SK-N-SH (cell line): Measurements from ENCODE around the gene S100A5. TPM values are rescaled to one million over a fixed set of nuclear protein-coding genes. Genes with fewer than 3 reads are reported as not detected.

Experiments used
- CTCF ChIA-PET: fragments of 300-600, 350-600 bp; formaldehyde crosslinking; extraction: SDS; loops from one replicate; lab custom pipeline; 2021; lab: Yijun Ruan, JAX
- POLR2A ChIA-PET: fragments of 350-600 bp; sonication (Branson Sonifier 250); formaldehyde crosslinking; extraction: SDS; loops from one replicate; lab custom pipeline; 2020; ENCODE audit warnings: antibody characterized with exemption, inconsistent platforms; lab: Yijun Ruan, JAX
- DNase-seq: peaks from one replicate; pipeline ENCODE4 v3.0.0; 2012
- H2AFZ ChIP-seq: fragments of 200-600 bp; sonication (generic); 2 replicates; pipeline ENCODE4 v1.8.1; 2016; ENCODE audit warnings: antibody characterized with exemption, mild to moderate bottlenecking, low read depth
- H3F3A ChIP-seq: fragments of 200-600 bp; sonication (generic); replicated peaks from 2 replicates; pipeline ENCODE3; 2016; ENCODE audit warnings: antibody characterized with exemption, mild to moderate bottlenecking; ENCODE audit not compliant: insufficient read depth
- H3K27ac ChIP-seq, 2 experiments: fragments of 200-500 bp in 1 of 2; fragments of 200-600 bp in 1 of 2; sonication (Bioruptor generic) in 1 of 2; sonication (generic), shearing (Covaris generic) in 1 of 2; 2 replicates each; pipeline versions ENCODE4 v1.5.1 to v1.6.1; 2014 to 2016; ENCODE audit warnings: low read depth in 2 of 2, inconsistent platforms in 1 of 2, low read length in 1 of 2, mild to moderate bottlenecking in 1 of 2, mixed read lengths in 1 of 2
- H3K27me3 ChIP-seq: fragments of 200-600 bp; sonication (generic), shearing (Covaris generic); 2 replicates; pipeline ENCODE4 v1.6.1; 2016; ENCODE audit warnings: mixed run types; ENCODE audit not compliant: insufficient read depth
- H3K36me3 ChIP-seq, 2 experiments: fragments of 200-500 bp in 1 of 2; fragments of 200-600 bp in 1 of 2; sonication (Bioruptor generic) in 1 of 2; sonication (generic) in 1 of 2; replicated peaks in 1 of 2; 2 replicates each; pipeline versions ENCODE3 to v1.5.1; 2014 to 2016; ENCODE audit warnings: low read length in 1 of 2, mild to moderate bottlenecking in 1 of 2; ENCODE audit not compliant: insufficient read depth in 2 of 2, control insufficient read depth in 1 of 2
- H3K4me1 ChIP-seq, 2 experiments: fragments of 200-500 bp in 1 of 2; fragments of 200-600 bp in 1 of 2; sonication (Bioruptor generic) in 1 of 2; sonication (generic), shearing (Covaris generic) in 1 of 2; 2 replicates each; pipeline versions ENCODE4 v1.5.1 to v1.6.1; 2014 to 2016; ENCODE audit warnings: low read depth in 1 of 2, low read length in 1 of 2, mixed run types in 1 of 2; ENCODE audit not compliant: insufficient read depth in 2 of 2, control insufficient read depth in 1 of 2
- H3K4me2 ChIP-seq: fragments of 200-600 bp; sonication (generic), shearing (Covaris generic); 2 replicates; pipeline ENCODE4 v1.6.1; 2017; ENCODE audit warnings: mixed run types
- H3K4me3 ChIP-seq, 2 experiments: fragments of 200-500 bp in 1 of 2; fragments of 200-600 bp in 1 of 2; sonication (Bioruptor generic) in 1 of 2; sonication (generic), shearing (Covaris generic) in 1 of 2; 2 replicates each; pipeline versions ENCODE4 v1.5.1 to v1.8.1; 2014 to 2016; ENCODE audit warnings: low read depth in 2 of 2, inconsistent platforms in 1 of 2, low read length in 1 of 2, mild to moderate bottlenecking in 1 of 2, mixed read lengths in 1 of 2, moderate library complexity in 1 of 2
- H3K79me2 ChIP-seq: fragments of 200-600 bp; sonication (generic); 2 replicates; pipeline ENCODE4 v1.8.1; 2017; ENCODE audit warnings: mild to moderate bottlenecking; ENCODE audit not compliant: insufficient read depth
- H3K9ac ChIP-seq: fragments of 200-600 bp; sonication (generic); 2 replicates; pipeline ENCODE4 v1.6.1; 2017; ENCODE audit warnings: mixed run types
- H3K9me2 ChIP-seq: fragments of 200-600 bp; sonication (generic); 2 replicates; pipeline ENCODE4 v1.6.1; 2017; ENCODE audit warnings: mixed run types
- H3K9me3 ChIP-seq: fragments of 200-600 bp; sonication (generic); 2 replicates; pipeline ENCODE4 v1.6.1; 2017; ENCODE audit warnings: mixed run types, mild to moderate bottlenecking, moderate library complexity
- H4K20me1 ChIP-seq: fragments of 200-600 bp; sonication (generic); 2 replicates; pipeline ENCODE4 v1.6.1; 2017; ENCODE audit warnings: mild to moderate bottlenecking, mixed run types; ENCODE audit not compliant: insufficient read depth
- CHD2 ChIP-seq: fragments of 150-350 bp; IDR thresholded peaks from 2 replicates; pipeline ENCODE4 v1.6.1; 2018; ENCODE audit warnings: low read length; ENCODE audit not compliant: partially characterized antibody
- EP300 ChIP-seq, 2 experiments: IDR thresholded peaks; 2 replicates each; pipeline versions ENCODE4 v1.4.0 to v1.6.1; 2012; ENCODE audit warnings: borderline replicate concordance in 1 of 2, low read depth in 1 of 2, low read length in 1 of 2
- GABPA ChIP-seq: IDR thresholded peaks from 2 replicates; pipeline ENCODE4 v1.4.0; 2012; ENCODE audit warnings: low read depth, mild to moderate bottlenecking
- NRF1 ChIP-seq: IDR thresholded peaks from 2 replicates; pipeline ENCODE4 v1.6.1; 2012; ENCODE audit warnings: low read depth, mild to moderate bottlenecking, low read length
- WGBS: methylation state at CpG from one replicate; pipeline ENCODE4 v1.1.6; 2017; ENCODE audit warnings: low lambda C conversion rate; 5-methylcytosine and 5-hydroxymethylcytosine counted together
- polyA plus RNA-seq, 3 experiments: library from polyadenylated mRNA; depleted of rRNA; stranded (reverse); fragments of >200 nt; gene quantifications; 2 replicates each; pipeline ENCODE4 v1.2.3, GENCODE V29; 2012
- TF ChIP-seq, protein P1 (sequence below): IDR thresholded peaks from 2 replicates; pipeline ENCODE4 v1.6.1; 2012; ENCODE audit warnings: mild to moderate bottlenecking, low read depth, low read length, moderate library complexity
- TF ChIP-seq, protein P2 (sequence below): IDR thresholded peaks from 2 replicates; pipeline ENCODE4 v1.4.0; 2012; ENCODE audit warnings: low read depth, borderline replicate concordance

Gene S100A5
- polyA plus RNA-seq, 1 of the 3 experiments (the other 2 are of a cell fraction) = 0.15 TPM

DNA sequence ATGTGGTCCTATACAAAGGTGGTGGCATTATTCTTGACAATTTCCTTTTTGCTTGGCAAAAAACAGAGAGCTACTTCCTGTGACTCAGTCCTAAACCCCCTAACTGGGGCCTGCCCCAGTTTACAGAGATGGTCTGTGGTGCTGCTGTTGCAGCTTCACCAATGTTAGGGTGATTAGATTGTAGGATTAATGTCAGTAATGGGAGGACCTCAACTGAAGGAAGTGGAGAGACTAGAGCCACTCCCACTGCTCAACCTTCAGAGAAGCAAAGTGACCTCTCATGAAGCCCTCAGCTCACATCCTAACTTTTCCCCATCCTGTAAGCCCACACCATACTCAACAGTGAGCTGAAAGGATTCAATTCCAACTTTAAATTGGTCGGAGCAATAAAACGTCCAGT, 8.6 kb downstream of the S100A5 start:
- TF ChIP-seq NRF1 = no peak
- 0 out of 2 replicates have a peak, but pooled peaks have one; percentile 12 for TF ChIP-seq GABPA
- TF ChIP-seq, protein P1, sequence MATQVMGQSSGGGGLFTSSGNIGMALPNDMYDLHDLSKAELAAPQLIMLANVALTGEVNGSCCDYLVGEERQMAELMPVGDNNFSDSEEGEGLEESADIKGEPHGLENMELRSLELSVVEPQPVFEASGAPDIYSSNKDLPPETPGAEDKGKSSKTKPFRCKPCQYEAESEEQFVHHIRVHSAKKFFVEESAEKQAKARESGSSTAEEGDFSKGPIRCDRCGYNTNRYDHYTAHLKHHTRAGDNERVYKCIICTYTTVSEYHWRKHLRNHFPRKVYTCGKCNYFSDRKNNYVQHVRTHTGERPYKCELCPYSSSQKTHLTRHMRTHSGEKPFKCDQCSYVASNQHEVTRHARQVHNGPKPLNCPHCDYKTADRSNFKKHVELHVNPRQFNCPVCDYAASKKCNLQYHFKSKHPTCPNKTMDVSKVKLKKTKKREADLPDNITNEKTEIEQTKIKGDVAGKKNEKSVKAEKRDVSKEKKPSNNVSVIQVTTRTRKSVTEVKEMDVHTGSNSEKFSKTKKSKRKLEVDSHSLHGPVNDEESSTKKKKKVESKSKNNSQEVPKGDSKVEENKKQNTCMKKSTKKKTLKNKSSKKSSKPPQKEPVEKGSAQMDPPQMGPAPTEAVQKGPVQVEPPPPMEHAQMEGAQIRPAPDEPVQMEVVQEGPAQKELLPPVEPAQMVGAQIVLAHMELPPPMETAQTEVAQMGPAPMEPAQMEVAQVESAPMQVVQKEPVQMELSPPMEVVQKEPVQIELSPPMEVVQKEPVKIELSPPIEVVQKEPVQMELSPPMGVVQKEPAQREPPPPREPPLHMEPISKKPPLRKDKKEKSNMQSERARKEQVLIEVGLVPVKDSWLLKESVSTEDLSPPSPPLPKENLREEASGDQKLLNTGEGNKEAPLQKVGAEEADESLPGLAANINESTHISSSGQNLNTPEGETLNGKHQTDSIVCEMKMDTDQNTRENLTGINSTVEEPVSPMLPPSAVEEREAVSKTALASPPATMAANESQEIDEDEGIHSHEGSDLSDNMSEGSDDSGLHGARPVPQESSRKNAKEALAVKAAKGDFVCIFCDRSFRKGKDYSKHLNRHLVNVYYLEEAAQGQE = no peak
- H3K9ac ChIP-seq = no peak overlapping the region
- WGBS = 97% methylated on average over 2 of the region's 2 CpGs

GRCh38 chr1:153531638-153532037, 9.1 kb downstream of the S100A5 start:
- Histone ChIP-seq H3K9me2 (no peaks in the 10 kb centered on the region), H2AFZ (no peak overlapping the region), H3K27ac (peak overlapping the region in 1 of 2 experiments; percentile 87; a peak in 2 of 4 replicates), H3K36me3 (peaks cover 4 to 17% of the 10 kb centered on the region in 2 experiments), H3K4me3 (no peak overlapping the region), H3K9me3 (no peaks in the 10 kb centered on the region), H4K20me1 (peaks cover 4% of the 10 kb centered on the region; the same call in 1 of the 2 replicates), H3F3A (peaks cover 46% of the 10 kb centered on the region), H3K4me2 (no peak overlapping the region; the same call in 1 of the 2 replicates)
- POLR2A ChIA-PET = no interaction called here
- WGBS = 96% methylated on average over 3 of the region's 3 CpGs
- TF ChIP-seq EP300 (IDR thresholded peaks at IDR 0.05; ENCODE audit: borderline replicate concordance in 1 of 2, low read depth in 1 of 2, low read length in 1 of 2) = no peak
- TF ChIP-seq, protein P2, sequence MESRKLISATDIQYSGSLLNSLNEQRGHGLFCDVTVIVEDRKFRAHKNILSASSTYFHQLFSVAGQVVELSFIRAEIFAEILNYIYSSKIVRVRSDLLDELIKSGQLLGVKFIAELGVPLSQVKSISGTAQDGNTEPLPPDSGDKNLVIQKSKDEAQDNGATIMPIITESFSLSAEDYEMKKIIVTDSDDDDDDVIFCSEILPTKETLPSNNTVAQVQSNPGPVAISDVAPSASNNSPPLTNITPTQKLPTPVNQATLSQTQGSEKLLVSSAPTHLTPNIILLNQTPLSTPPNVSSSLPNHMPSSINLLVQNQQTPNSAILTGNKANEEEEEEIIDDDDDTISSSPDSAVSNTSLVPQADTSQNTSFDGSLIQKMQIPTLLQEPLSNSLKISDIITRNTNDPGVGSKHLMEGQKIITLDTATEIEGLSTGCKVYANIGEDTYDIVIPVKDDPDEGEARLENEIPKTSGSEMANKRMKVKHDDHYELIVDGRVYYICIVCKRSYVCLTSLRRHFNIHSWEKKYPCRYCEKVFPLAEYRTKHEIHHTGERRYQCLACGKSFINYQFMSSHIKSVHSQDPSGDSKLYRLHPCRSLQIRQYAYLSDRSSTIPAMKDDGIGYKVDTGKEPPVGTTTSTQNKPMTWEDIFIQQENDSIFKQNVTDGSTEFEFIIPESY = no peak
- no peak for TF ChIP-seq CHD2
- TF ChIP-seq, protein P1 = no peak
- TF ChIP-seq, all 33 proteins: peak for 0
- H3K79me2 ChIP-seq = peaks cover 30% of the 10 kb centered on the region
- CTCF ChIA-PET = interaction anchor here (1.1 to 8.4 kb wide), 6 partner anchors 11 to 241 kb away, joined by 4 to 45 read pairs (median 6); no protein-coding TSS in a partner anchor
- DNase-seq = no peak
- no peaks in the 10 kb centered on the region for H3K27me3 ChIP-seq
- H3K4me1 ChIP-seq = peaks cover 24 to 34% of the 10 kb centered on the region in 2 experiments
- no peak overlapping the region for H3K9ac ChIP-seq

More for the DNA sequence above, 8.6 kb downstream of the S100A5 start:
- Histone ChIP-seq H2AFZ (no peak overlapping the region), H3K36me3 (peaks cover 4 to 17% of the 10 kb centered on the region in 2 experiments), H3K4me3 (no peak overlapping the region), H3K4me2 (peak overlapping the region; percentile 95; the same call in 1 of the 2 replicates), H3K27me3 (no peaks in the 10 kb centered on the region), H3K27ac (peak overlapping the region in 1 of 2 experiments; percentile 87; a peak in 2 of 4 replicates), H3K79me2 (peaks cover 30% of the 10 kb centered on the region), H3F3A (peaks cover 46% of the 10 kb centered on the region), H3K9me2 (no peaks in the 10 kb centered on the region), H4K20me1 (peaks cover 4% of the 10 kb centered on the region; the same call in 1 of the 2 replicates), H3K9me3 (no peaks in the 10 kb centered on the region), H3K4me1 (peaks cover 24 to 32% of the 10 kb centered on the region in 2 experiments; a peak in 3 of 4 replicates)
- ChIA-PET CTCF (interaction anchor here (1.0 to 8.4 kb wide), 8 partner anchors 11 to 240 kb away, joined by 3 to 45 read pairs (median 4); no protein-coding TSS in a partner anchor), POLR2A (no interaction called here)
- DNase-seq = no peak
